Measurements from ENCODE around the gene DLK2.
"Not testable (repeated sequence)": the region's sequence is repeated elsewhere in the genome, so short reads cannot be mapped to it uniquely, and the experiment has no call there.

Gene DLK2

GRCh38 chr6:43488667-43489276 lies 33.4 kb upstream of the DLK2 start:
- DNase-seq: no peak

DNA sequence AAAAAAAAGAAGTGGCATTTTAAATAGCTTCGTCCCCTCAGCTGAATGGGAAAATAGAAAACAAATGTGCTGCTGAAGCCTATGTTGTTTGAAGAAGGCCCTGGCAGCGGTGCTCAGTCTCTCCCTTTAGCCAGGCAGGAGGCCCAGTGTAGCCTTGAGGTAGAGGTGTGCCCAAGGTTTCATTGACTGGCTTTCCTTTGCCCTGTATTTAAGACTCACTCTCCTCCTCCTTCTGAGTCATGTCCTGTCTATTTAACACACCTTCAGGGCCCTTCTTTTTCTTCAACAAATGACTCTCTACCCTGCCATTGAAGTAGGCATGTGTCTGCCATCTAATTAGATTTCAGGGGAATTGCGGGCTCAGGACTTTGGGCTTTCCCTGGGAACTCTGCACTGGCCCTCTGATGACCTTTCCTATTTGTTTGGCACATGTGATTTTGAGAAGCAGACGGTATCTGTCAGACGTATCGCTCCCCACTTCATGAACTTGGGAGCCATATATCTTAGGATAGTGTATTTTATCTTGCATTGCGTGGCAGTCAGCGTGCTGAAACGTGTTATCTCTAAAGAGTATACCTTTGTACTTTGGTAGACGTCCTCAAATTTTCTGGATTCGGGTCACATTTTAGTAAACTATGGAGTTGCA lies 26.4 kb upstream of the DLK2 start:
- DNase-seq: no peak

GRCh38 chr6:43481075-43481474 lies 25.7 kb upstream of the DLK2 start:
- no peak for DNase-seq

DNA sequence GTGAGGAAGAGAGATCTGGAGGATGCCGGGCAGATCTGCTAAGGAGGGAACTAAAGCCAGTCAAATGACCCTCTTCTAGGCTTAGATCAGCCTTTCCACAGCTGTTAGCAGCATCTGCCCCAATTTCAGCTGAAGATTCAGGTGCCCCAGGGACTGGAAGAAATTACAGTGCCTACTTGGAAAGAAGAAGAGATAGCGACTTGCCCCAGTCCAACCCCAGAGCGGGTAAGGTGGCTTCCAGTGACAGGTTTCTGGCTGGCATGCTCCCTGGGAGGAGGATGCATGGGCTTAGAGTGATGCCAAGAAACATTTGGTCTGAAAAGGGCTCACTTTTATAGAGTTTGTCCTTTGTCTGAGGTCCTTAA lies 22.6 kb upstream of the DLK2 start:
- no peak for DNase-seq

GRCh38 chr6:43477235-43478007 lies 22.1 kb upstream of the DLK2 start, which contains the start of gene TJAP1:
TJAP1 (plus strand) TSS chr6:43477570; CDS start chr6:43499002, 21,432 bp downstream.
- peak; percentile 28 to 96 (median 86) for DNase-seq

DNA sequence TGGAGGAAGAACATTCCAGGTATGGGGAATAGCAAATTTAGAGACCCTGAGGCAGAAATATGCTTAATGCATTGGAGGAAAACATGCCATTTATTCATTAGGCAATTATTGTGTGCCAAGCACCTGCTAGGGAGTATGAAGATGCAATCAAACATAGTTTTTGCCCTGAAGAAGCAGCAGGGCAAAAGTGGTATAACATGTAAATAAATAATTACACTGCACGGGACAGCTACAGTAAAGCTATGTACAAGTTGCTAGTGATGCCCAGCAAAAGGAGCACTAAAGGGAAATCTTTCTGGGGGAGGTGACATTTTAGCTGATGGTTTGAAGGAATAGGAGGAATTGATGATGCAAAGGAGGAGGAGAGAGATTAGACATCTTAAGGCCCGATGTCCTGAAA lies 21.4 kb upstream of the DLK2 start:
- DNase-seq: no peak

DNA sequence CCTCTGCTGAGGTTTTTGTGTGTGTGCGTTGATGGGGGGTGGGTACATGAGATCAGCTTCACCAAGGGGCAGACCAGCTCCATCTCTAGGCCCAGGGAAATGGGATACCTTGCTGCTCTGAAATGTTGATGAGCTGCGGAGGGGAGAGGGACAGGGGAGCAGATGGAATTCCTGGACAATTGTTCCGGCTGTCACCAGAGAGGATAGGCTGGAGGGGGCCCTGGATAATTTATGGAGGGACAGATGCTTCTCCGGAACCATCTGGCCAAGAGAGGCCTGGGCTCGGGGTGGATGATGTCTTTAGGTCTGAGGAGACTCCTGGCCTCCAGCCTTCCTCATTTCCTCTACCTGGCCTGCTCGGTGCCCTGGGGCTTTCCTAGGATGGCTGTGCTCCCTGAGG lies 20.2 kb upstream of the DLK2 start:
- DNase-seq: no peak

DNA sequence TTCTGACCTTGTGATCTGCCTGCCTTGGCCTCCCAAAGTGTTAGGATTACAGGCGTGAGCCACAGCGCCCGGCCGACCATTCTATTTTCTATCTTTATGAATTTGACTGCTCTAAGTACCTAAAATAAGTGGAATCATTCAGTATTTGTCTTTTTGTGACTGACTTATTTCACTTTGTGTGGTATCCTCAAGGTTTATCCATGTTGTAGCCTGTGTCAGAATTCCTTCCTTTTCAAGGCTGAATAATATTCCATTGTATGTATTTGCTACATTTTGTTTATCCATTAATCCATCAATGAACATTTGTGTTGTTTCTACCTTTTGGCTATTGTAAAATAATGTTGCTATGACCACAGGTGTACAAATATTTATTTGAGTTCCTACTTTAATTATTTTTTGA lies 17.2 kb upstream of the DLK2 start:
- DNase-seq: no peak

- no peak for DNase-seq
Observed at GRCh38 chr6:43471399-43471798, 16.1 kb upstream of the DLK2 start.

DNA sequence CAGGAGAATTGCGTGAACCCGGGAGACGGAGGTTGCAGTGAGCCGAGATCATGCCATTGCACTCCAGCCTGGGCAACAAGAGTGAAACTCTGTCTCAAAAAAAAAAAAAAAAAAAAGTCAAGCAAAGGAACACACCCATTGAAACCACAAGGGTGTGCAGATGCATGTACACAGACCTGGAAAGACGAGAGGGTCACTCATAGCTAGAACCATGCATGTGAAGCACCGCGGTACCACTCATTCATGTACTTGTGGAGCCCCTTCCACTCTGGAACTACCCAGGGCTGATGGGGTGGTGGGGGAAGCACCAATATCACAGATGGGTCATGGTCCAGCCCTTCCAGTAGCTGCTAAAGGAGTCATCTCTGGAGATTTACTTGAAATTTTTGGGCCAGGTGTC lies 14.6 kb upstream of the DLK2 start:
- DNase-seq: no peak

- no peak for DNase-seq
Observed at GRCh38 chr6:43468748-43469681, 13.7 kb upstream of the DLK2 start.

DNA sequence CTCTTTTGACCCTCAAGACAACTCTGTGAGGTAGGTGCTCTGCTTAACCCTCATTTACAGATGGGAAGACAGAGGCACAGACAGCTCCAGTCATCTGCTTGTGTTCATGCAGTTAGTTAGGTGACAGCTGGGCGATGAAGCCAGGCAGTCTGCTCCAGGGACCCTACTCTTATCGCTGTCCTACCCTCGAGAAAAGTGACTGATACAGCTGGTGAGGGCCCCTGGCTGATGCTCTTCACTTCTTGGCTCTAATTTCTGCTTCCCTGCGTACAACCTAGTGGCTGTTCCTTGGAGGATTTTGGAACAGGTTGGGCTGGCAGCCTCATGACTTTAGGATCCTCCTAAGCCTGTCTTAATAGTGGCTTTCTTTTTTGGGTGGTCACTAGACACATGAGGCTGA lies 12.9 kb upstream of the DLK2 start:
- DNase-seq: no peak

- DNase-seq: no peak
Observed at GRCh38 chr6:43467752-43468151, 12.4 kb upstream of the DLK2 start.

GRCh38 chr6:43467265-43467664 lies 11.9 kb upstream of the DLK2 start:
- DNase-seq: not testable (repeated sequence)

- DNase-seq: no peak
Observed at GRCh38 chr6:43465948-43466347, 10.6 kb upstream of the DLK2 start.

GRCh38 chr6:43464337-43464736 lies 9.0 kb upstream of the DLK2 start:
- no peak for DNase-seq

DNA sequence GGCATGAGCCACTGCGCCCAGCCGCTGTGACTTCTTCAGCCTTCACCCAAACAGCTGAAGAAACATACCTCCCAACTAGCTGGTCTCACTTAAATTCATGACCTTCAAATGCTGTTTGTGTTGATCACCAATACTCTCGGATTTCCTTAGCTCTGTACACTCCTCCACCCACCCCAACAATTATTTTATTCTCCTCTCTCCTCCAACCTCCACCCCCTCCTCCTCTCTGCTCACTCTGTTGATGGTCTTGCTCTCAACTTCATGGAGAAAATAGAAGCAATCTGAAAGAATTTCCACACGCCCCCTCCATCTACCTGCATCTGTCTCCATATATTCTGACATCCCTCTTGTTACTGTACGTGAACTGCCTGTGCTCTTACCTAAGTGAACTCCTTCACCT lies 6.6 kb upstream of the DLK2 start:
- no peak for DNase-seq

GRCh38 chr6:43460032-43460431 lies 4.7 kb upstream of the DLK2 start:
- DNase-seq: no peak

DNA sequence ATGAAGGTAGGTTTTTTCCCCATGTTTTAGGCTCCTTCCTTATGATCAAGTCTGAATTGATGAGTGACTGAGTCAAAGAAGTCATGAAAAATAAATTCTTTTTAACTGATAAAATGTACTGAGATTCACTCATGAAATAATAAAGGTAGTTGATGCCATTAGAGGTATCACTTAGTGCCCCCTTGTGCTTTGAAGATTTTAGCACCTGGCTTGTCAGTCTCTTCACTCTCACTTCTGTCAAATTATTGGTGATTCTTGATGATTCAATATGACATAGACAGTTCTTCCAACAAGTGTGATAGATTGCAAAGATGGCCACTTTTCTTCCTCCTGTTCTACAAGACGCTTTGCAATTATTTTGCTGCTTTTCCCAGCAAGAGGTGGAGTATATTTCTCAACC lies 4.2 kb upstream of the DLK2 start:
- no peak for DNase-seq

- DNase-seq: not testable (repeated sequence)
Observed at GRCh38 chr6:43458154-43458553, 2.8 kb upstream of the DLK2 start.

DNA sequence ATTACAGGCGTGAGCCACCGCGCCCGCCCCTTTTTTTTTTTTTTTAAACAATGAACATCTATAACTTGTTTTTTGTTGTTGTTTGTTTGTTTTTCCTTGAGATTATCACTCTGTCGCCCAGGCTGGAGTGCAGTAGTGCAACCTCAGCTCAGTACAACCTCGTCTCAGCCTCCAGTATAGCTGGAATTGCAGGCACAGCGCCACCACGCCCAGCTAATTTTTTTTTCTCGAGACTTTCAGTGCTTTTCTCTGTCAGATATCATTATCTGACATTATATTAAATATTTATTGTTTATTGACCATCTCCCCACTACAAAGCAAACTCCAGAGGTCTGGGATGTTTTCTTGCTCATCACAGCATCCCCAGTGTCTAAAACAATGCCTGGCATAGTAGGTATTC lies 2.3 kb upstream of the DLK2 start:
- DNase-seq: no peak
